HG02763 (cell line): ENCODE measurements around the gene VSTM2B.

Experiments
- ATAC-seq: cut with Tn5 transposase; IDR thresholded peaks from one replicate; pipeline ENCODE4 v1.9.1; 2021; ENCODE audit warnings: mild to moderate bottlenecking, moderate library complexity; ENCODE audit not compliant: unreplicated experiment

VSTM2B gene

GRCh38 chr19:29515233-29515619 is 10.6 kb upstream of the VSTM2B start:
- no peak for ATAC-seq

- no peak for ATAC-seq
Measured at GRCh38 chr19:29515706-29516357, 10.0 kb upstream of the VSTM2B start.

GRCh38 chr19:29516358-29516725 is 9.5 kb upstream of the VSTM2B start:
- ATAC-seq = no peak

GRCh38 chr19:29516821-29517395 is 8.9 kb upstream of the VSTM2B start:
- no peak for ATAC-seq

- ATAC-seq = no peak
Measured at GRCh38 chr19:29517412-29517811, 8.4 kb upstream of the VSTM2B start.

- no peak for ATAC-seq
Measured at GRCh38 chr19:29517946-29518345, 7.8 kb upstream of the VSTM2B start.

- ATAC-seq = no peak
Measured at GRCh38 chr19:29519146-29519545, 6.6 kb upstream of the VSTM2B start.

GRCh38 chr19:29519931-29520330 is 5.9 kb upstream of the VSTM2B start:
- ATAC-seq = no peak

GRCh38 chr19:29520390-29520789 is 5.4 kb upstream of the VSTM2B start:
- ATAC-seq = no peak

- no peak for ATAC-seq
Measured at GRCh38 chr19:29521291-29522075, 4.3 kb upstream of the VSTM2B start.

GRCh38 chr19:29523568-29523967 is 2.2 kb upstream of the VSTM2B start:
- no peak for ATAC-seq

GRCh38 chr19:29524201-29524911 is 1.4 kb upstream of the VSTM2B start:
- no peak for ATAC-seq

- ATAC-seq = no peak
Measured at GRCh38 chr19:29524912-29525831, 622 bp upstream of the VSTM2B start.

- ATAC-seq = no peak
Measured at GRCh38 chr19:29526730-29527499, 1.1 kb downstream of the VSTM2B start.

- ATAC-seq = no peak
Measured at GRCh38 chr19:29527500-29528328, 1.9 kb downstream of the VSTM2B start.

GRCh38 chr19:29528350-29528945 is 2.7 kb downstream of the VSTM2B start:
- no peak for ATAC-seq

GRCh38 chr19:29528946-29529645 is 3.3 kb downstream of the VSTM2B start:
- no peak for ATAC-seq
